A673 (cell line): Measurements from ENCODE around the gene CMIP.

Experiments
- CTCF ChIP-seq: fragments of 300-800, 200-600 bp; sonication (generic); conservative IDR thresholded peaks from 2 replicates; pipeline ENCODE4 v1.5.1; 2017; ENCODE audit warnings: low read depth, mild to moderate bottlenecking, antibody characterized with exemption, low read length, moderate library complexity, mixed read lengths
- EZH2 ChIP-seq: fragments of 200-600 bp; sonication (generic); IDR thresholded peaks from 2 replicates; pipeline ENCODE4 v1.6.1; 2017; ENCODE audit warnings: borderline replicate concordance, low read depth, mild to moderate bottlenecking, mixed read lengths, antibody characterized with exemption, low read length; ENCODE audit not compliant: poor library complexity, severe bottlenecking

DNA sequence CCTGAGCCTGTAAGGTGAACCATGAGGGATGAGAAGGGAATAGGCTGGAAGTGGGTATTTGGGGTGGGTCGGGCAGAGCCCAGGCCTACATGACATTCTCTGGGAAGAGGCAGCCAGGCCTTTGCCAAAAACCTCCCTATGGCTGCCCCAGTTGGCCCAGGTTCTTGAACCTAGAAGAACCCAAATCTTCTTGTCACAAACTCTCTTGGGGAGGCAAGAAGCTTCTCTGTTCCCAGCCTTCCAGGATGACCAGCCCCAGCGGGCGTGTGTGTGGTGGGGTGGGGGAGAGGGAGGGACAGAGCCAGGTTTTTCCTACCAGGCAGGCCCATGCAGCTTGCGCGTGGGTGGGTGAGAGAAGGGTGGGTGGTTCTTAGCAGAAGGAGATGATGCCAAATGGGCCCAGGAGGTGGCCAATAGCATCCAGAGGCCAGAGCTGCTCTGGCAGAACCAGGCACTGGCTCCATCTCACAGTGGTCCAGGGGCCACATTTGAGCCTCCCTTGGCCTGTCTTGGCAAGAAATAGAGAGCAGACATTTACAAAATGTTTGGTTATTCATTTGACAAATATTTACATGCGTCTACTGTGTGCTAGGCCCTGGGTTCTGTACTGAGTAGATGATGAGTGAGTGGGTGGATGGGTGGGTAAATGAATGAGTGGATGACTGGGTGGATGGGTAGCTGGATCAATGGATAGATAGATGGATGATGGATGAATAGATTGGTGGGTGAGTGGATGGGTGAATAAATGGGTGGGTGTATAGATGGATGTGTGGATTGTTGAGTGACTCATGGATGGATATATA lies 290.2 kb downstream of the CMIP start:
- TF ChIP-seq CTCF (no peak), EZH2 (no peak)
